GM19043 (cell line): Measurements from ENCODE around the gene HNF1A.

ENCODE experiments used
- ATAC-seq: cut with Tn5 transposase; IDR thresholded peaks from one replicate; pipeline ENCODE4 v1.9.1; 2021; ENCODE audit warnings: low read depth; ENCODE audit not compliant: unreplicated experiment

The HNF1A gene

DNA sequence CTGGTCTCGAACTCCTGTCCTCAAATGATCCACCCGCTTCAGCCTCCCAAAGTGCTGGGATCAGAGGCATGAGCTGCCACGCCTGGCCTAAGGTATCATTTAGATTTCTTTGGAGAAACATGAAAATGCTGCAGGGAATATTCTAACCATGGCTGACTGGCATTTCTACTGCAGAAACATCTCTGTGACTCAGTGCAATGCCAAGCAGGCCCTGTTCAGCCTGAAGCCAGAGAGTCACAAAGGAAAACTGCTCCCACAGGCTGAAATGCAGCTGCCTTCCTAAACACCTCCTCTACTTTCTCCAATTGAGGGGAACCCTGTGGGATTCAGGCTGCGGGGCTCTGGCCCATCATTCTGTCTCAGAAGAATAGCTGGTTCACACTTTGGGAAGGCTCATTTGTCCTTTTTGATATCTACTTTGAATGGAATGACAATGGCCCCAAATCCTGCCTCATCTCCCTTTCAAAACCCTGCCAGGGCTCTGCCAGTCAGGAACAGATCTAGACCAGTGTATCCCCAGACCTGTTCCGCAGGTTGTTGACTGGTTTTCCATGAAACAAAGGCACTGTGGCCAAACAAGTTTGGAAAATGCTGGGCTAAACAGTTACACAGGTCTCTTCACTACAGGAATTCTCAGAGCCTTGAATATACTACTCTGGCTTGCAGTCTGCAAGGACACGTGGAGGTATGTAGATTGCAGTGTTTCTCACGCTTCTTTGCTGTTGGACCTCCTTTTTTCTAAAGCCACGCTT, 30.2 kb downstream of the HNF1A start:
- no peak for ATAC-seq

DNA sequence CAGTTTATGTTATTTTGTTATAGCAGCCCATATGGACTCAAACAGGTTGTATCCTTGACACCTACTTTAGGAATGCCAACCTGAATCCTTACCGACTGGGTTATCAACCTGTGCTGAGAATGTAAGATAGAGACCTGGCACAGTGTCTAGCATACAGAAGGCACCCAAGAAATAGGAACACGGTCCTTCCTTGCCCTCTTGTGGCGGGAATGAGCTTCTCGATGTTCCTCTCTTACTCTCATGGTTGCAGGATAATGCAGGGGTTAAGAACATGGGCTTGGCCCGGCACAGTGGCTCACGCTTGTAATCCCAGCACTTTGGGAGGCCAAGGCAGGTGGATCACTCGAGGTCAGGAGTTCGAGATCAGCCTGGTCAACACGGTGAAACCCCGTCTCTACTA, 31.4 kb downstream of the HNF1A start:
- ATAC-seq, result no peak

DNA sequence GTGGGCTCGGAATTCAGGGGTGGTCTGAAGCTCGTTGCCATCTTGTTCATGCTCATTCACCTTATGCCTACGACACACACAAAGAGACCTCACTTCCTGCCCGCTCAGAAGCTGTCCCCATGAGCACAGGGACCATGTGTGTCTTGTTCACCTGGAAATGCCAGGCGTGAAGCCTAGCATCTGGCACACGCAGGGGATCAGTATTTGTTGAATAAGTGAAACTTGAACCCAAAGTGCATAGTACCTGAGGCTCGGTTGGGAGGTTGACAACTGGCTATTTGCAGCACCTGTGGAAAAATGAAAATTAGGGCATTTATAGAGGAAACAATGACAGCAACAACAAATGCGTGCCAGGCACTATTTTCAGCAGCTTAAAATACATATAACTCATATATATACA, 32.5 kb downstream of the HNF1A start:
- ATAC-seq, result no peak

DNA sequence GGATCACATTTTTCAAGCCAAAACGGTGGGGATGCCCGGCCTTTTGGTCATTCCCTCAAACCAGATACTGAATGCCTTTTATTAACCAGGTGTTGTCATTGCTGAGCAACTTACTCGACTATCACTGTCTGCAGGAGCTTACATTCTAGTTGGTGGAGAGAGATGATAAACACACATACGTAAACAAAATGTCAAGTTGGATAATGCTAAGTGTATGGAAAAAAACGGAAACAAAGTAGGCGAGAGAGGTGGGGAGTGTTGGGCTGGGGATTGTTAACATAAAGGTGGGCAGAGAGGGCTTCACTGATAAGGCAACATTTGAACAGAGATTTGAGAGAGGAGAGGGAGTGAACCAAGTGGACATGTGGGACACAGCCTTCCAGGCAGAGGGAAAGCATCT, 33.5 kb downstream of the HNF1A start:
- no peak for ATAC-seq

DNA sequence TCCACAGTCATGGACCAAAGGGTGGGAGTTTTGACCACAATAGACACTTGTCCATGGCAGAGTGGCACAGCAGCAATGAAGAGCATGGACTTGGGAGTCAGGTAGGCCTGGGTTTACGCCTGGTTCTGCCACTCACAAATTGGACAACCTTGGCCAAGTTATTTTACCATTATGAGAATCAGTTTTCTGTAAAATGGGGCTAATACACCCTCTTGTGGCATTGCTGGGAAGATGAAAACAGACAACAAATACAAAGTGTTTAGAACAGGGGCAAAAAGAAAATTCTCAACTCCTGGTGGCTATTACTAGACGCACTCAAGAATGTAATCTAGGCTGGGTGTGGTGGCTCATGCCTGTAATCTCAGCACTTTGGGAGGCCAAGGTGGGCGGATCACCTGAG, 35.4 kb downstream of the HNF1A start:
- ATAC-seq, result no peak

DNA sequence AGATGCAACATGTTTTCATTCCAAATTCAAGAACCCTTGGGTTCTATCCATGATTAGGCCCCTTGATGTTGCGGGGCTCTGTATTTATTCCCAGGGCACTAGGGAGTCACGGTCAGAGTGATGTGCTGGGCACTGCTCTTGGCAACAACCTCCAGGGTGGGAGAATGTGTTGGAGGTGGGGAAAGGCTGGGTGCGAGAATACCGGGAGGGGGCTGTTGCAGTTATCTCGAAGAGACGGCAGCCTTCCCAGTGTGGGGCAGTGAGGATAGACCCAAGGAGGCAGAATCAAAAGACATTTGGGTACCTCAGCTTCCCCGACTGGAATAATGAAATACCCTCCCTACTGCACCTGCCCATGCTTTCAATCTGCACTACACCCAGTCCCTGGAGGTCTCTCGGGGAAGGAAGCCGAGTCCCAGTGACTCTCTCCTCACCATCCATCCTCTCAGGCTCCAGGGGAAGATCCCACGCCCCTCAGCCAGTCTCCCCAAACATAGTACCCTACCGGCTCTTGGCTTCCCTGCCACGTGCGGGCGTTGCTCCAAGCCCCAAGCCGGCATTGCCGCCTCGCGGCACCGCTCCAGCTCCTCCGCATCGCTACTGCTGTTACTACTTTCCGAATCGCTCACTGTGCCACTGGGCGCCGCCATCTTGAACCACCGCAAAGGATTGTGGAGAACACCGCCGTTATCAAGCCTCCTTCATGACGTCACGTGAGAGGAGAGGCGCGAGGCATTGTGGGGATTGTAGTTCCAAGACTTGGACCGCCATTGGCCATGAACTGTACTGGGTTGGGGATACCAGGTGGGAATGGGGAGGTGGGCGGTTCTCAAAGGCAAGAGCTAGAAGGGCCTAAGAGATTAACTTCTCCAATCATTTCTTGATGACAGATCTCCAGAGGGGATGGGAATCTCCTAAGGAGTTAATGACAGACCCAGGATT, 37.8 kb downstream of the HNF1A start, which contains the start of gene C12orf43:
C12orf43 (minus strand) TSS at position 663 of the 942 bp plus-strand sequence; CDS start at position 650, 13 bp downstream.
- ATAC-seq, result peak; percentile 98

DNA sequence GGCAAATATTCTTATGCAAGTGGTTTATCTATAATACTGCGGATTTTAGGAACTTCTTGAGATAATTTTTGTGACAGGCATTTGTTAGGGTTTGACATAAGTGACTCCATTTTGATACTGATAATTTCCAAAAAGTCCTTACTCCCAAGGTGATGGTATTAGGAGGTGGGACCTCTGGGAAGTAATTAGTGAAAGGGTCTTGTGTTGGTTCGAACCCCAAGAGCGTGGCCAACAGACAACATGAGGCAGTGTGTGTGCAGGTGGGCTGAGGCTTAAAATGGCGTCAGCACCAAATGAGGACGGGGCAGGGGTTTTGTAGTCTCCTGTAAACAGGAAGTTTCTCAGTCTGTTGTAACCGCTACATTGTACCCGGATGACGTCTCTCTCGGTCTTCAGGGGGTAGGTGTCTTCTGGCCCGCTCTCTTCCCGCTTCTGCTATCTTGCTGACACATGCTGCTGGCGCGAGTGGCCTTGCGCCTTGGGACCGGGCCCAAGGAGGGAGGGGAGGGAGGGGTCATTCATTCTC, 39.7 kb downstream of the HNF1A start:
- ATAC-seq, result no peak

DNA sequence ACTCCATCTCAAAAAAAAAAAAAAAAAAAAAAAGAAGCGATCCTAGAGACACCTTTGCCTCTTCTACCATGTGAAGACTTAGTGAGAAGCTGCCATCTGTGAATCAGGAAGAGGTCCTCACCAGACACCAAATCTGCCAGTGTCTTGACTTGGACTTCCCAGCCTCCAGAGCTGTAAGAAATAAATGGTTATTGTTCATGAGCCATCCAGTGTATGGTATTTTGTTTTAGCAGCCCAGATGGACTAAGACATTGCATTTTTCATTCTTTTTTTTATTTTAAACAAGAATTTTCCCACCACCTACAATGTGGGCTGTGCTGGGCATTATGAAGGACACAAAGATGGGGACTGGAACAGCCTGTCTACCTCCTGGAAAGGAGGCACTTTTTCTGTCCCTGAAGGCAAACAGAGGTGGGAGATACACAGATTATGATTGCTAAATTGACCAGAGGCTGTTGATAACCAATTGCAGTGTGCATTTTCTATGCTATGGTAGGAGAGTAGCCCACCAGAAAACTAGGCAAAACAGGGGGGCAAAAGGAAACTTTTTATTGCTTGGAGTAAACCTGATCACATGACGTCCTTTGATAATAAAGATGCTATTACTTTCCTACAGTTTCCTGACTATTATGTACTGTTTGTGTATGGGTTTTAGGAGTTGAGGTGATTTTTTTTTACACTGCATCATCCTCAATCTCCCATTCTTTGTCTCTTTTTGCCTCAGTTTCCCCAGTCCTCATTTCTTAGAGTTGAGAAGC, 40.7 kb downstream of the HNF1A start:
- ATAC-seq, result no peak

DNA sequence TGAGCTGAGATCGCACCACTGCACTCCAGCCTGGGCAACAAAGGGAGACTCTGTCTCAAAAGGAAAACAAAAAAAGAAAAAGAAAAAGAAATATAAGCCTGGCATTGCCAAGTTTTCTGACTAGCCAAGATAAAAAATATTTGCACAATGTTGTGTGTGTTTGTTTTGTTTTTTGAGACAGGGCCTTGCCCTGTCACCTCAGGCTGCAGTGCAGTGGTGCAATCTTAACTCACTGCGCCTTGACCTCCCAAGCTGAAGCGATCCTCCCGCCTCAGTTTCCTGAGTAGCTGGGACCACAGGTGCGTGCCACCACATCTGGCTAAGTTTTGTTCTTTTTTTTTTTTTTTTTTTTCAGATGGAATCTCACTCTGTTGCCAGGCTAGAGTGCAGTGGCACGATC, 43.4 kb downstream of the HNF1A start:
- no peak for ATAC-seq

DNA sequence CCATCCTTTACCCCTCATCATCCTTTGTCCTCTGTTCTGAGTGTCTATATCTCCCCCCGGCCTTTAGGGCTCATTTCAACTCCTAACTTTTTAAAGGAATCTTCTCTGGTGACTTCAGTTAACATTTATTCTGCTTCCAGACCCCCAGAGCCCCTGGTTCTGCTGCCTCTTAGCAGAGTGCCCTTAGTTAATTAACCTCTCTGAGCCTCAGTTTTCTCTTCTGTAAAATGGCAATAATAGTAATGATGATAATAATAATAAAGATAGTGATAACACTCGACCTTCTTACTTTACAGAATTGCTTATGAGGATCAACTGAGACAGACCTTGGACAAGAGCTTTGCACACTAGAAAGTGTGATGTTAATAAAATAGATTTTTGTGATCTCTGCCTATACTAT, 44.4 kb downstream of the HNF1A start:
- no peak for ATAC-seq

DNA sequence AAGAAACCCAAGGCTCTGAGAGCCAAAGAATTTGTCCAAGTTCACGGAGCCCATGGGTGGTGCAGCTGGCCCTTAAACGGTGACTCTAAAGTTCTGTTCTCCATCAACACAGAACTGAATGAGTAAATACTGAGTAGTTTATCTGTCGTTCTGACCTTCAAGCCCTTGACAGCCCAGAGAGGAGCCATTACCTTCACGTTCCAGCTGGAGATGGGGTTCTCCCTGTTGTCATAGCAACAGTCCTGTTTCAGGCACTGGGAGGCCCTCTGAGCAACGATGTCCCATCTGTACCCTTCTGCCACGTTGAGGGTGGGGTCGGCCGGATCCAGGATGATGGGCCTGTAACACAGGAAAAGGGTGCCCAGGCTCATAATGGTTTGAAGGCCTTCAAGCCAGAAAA, 45.5 kb downstream of the HNF1A start:
- ATAC-seq, result no peak

DNA sequence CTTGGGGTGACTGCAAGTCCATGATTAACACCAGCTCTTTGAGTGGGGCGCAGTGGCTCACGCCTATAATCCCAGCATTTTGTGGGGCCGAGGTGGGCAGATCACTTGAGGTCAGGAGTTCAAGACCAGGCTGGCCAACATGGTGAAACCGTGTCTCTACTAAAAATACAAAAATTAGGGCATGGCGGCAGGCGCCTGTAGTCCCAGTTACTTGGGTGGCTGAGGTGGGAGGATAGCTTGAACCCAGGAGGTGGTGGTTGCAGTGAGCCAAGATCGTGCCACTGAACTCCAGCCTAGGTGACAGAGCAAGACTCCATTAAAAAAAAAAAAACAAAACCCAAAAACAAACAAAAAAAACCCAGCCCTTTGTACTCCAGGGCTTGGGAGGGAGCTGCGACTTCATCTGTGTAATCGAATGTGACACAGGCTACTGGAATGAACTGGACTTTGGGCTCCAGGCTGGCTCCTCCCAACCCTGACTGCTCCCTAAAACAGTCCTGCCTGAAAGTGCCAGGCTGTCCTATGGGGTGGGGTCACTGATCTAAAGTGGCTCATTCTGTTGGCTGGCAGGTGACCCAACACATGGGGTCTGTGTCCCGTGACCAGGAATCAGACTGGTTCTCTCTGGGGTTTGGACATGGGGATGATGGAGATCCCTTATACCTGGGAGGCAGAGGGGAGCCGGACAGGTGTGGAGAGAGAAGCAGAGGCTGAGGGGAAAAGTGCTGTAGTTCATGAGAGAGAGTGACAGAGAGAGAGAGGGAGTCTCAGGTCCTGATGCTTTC, 47.3 kb downstream of the HNF1A start:
- ATAC-seq, result no peak

DNA sequence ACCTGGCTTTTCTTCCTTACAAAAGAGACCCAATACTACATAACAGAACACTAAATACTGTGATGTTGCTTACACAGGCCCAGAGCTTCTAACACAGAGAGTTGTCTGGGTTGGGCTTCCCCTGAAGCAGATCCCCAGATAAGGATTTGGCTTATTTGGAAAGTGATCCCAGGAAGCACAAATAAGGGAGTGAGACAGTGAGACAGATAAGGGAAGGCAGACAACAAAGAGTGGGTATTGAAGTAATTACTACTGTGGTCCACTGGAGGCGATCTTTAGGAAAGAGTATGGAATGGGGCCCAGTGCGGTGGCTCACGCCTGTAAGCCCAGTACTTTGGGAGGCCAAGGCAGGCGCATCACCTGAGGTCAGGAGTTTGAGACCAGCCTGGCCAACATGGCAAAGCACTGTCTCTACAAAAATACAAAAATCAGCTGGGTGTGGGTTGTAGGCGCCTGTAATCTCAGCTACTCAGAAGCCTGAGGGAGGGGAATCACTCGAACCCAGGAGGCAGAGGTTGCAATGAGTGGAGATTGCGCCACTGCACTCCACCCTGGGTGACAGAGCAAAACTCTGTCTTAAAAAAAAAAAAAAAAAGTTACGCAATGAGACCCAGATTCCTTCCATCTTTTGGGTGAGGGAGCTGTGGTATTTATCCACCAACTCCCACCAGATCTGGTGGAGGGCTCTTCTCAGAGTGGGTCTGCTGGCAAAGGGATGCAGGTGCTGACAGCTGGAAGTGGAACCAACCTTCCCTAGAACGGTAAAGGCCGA, 48.1 kb downstream of the HNF1A start:
- ATAC-seq, result no peak

DNA sequence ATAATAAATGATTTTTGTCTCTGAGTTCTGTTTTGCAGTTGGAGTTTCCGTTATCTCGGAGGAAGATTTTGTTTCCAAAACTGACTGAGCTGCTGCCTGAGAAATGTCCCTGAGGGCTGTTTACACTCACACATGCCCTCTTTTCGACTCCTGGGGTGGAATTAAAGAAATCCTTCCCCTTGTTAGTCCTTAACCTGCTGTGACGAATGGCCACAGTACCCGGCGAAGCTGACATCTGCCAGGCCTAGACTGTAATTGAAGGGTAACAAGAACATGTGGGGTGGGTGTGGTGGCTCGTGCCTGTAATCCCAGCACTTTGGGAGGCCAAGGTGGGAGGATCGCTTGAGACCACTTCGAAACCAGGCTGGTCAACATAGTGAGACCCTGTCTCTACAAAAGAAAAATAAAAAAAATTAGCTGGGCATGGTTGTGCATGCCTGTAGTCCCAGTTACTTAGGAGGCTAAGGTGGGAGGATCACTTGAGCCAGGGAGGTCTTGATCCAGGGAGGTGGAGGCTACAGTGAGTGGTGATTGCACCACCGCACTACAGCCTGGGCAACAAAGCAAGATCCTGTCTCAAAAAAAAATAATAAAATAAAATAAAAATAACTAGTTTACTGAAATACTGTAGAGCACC, 52.4 kb downstream of the HNF1A start:
- ATAC-seq, result no peak

DNA sequence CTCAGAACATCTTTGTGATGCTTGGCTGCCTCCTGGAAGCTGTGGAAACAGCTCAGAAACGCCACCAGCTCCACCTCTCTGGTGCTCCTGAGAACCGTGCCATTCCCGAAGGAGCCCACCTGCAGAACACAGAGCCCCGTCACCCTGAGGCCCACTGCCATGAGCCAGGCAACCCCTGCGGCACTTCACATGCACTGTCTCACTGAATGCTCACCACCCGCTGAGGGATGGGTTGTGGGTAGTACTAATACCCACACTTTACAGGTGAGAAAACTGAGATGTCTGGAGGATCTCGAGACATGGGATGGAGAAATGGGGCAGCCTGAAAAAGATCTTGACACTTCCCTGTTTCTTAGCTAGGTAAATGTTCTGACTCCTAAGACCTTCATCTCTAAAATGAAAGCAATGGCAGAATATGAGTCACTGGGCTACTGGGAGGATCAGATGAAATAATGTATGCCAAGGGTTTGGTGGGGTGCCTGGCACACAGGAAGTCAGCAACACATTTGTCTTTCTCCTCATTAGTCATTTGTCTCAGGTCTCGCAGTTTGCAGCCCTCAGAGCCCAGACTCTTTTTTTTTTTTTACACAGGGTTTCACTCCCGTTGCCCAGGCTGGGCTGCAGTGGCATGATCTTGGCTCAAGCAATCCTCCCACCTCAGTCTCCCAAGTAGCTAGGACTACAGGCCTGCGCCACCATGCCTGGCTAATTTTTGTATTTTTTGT, 55.4 kb downstream of the HNF1A start:
- no peak for ATAC-seq

DNA sequence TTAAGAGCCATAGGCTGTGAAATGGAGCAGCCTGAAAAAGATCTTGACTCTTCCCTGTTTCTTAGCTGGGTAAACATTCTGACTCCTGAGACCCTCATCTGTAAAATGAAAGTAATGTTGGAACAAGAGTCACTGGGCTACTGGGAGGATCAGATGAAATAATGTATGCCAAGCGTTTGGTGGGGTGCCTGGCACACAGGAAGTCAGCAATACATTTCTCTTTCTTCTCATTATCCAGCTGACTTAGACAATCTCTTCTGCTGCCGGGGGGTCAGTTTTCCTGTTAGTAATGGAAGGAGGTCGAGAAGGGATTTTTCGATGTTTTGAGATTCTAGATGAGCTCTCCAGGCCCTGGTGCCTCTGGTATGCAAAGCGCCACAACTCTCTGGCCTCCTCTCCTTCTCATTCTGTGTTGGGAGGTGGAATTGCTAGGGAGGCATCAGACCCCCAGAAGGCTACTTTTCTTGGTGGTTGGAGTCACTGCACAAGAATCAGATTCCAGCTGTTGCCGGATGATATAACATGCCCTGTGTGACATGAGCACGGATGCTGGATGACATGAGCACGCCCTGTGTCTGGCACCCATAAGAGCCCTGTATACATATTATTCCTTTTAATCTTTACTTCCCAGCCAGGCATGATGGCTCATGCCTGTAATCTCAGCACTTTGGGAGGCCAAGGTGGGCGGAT, 56.4 kb downstream of the HNF1A start:
- ATAC-seq, result no peak

DNA sequence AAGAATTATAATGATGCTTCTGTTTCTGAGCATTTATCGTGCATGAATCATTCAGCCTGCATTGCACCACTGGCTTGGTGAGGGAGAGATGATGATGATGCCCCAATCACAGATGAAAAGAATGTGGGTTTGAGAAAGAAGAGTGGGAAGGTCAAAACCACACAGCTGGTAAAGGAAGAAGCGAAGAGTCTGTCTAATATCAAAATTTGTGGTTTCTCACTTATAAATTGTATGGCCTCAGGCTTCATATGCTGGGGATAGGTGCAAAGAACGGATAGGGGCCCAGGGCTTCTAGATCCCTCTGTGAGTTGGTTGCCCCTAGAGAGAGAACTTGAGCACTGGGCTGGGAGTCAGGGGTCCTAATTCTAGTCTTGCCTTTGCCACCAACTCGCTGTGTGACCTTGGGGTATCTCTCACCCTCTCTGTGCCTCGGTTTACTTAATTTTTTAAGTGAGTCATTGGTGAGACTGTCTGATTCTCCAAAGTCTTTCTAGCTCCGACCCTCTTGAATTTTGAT, 58.5 kb downstream of the HNF1A start:
- no peak for ATAC-seq
